H1 (cell line): Measurements from ENCODE around the gene POLE.

Source experiments
- CREB1 ChIP-seq: IDR thresholded peaks from 2 replicates; pipeline ENCODE4 v1.6.1; 2012; ENCODE audit warnings: inconsistent platforms
- CTCF ChIP-seq, 3 experiments: IDR thresholded peaks; 1 replicate in 2 of 3; 2 replicates in 1 of 3; pipeline versions ENCODE4 v1.5.1 to v1.6.1; 2011; ENCODE audit warnings: low read length in 3 of 3, mild to moderate bottlenecking in 3 of 3, inconsistent platforms in 2 of 3, low read depth in 1 of 3, moderate library complexity in 1 of 3; ENCODE audit not compliant: insufficient read depth in 1 of 3; ENCODE audit errors: control extremely low read depth in 1 of 3
- EZH2 ChIP-seq: fragments of 200-600 bp; sonication (generic); IDR thresholded peaks from 2 replicates; pipeline ENCODE4 v1.7.1; 2012; ENCODE audit warnings: low read depth, mild to moderate bottlenecking, moderate library complexity, low read length, inconsistent platforms; ENCODE audit not compliant: severe bottlenecking
- GTF2F1 ChIP-seq: IDR thresholded peaks from 2 replicates; pipeline ENCODE4 v1.6.1; 2012; ENCODE audit warnings: low read depth, low read length, improper control_type of control experiment, borderline replicate concordance
- JUN ChIP-seq: IDR thresholded peaks from 2 replicates; pipeline ENCODE4 v1.6.1; 2011; ENCODE audit warnings: low read depth, mild to moderate bottlenecking, improper control_type of control experiment, low read length
- JUND ChIP-seq: IDR thresholded peaks from 2 replicates; pipeline ENCODE4 v1.6.1; 2011; ENCODE audit warnings: mild to moderate bottlenecking, improper control_type of control experiment, low read length
- MAX ChIP-seq: IDR thresholded peaks from 2 replicates; pipeline ENCODE4 v1.6.1; 2012; ENCODE audit warnings: inconsistent platforms
- POLR2A ChIP-seq, 2 experiments: IDR thresholded peaks; 1 replicate in 1 of 2; 2 replicates in 1 of 2; pipeline ENCODE4 v1.6.1; 2011; ENCODE audit warnings: low read depth in 2 of 2, low read length in 2 of 2, mild to moderate bottlenecking in 2 of 2; ENCODE audit errors: control extremely low read depth in 1 of 2
- POLR2AphosphoS5 ChIP-seq: IDR thresholded peaks from 2 replicates; pipeline ENCODE4 v1.6.1; 2011; ENCODE audit warnings: low read depth, low read length
- RFX5 ChIP-seq: IDR thresholded peaks from 2 replicates; pipeline ENCODE4 v1.6.1; 2011; ENCODE audit warnings: low read depth, low read length, improper control_type of control experiment, borderline replicate concordance
- SAP30 ChIP-seq: fragments of 300-600 bp; sonication (generic); IDR thresholded peaks from 2 replicates; pipeline ENCODE4 v1.7.1; 2012; ENCODE audit warnings: low read length, moderate library complexity, mild to moderate bottlenecking, inconsistent platforms; ENCODE audit not compliant: insufficient read depth, insufficient replicate concordance
- SP1 ChIP-seq: IDR thresholded peaks from 2 replicates; pipeline ENCODE4 v1.6.1; 2011; ENCODE audit warnings: low read depth, low read length
- SP2 ChIP-seq: IDR thresholded peaks from 2 replicates; pipeline ENCODE4 v1.6.1; 2012; ENCODE audit warnings: mild to moderate bottlenecking, low read length, inconsistent platforms

DNA sequence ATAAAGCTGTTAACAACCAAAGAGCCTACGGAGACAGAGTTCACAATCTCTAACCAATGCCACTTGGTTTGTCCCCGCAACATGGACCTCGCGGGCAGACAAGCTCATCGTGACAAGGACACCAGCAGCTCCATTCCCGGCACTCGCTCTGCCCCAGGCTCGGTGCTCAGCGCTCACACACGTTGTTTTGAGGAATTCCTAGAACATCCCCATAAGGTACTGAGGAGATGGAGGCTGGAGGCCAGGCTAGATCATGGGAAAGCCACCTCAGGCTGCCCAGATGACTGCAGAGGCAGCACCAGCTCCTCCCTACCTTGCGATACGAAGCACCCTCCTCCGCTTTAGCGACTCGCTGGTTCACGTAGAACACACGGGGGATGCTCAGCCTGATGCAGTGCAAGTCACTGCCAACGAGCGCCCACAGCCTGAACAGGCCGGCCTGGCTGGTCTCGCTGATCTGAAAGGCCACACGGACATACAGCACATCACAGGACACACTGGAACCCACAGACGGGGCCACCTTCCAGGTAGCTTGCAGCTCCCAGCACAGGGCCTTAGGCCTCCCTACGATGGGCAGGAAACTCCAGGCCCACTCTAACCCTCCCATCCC lies 38.4 kb downstream of the POLE start:
- TF ChIP-seq JUN (no peak), CTCF (IDR thresholded peaks at IDR 0.05; ENCODE audit: control extremely low read depth in 1 of 3, insufficient read depth in 1 of 3, low read depth in 1 of 3, low read length in 3 of 3) (no peak), POLR2A (IDR thresholded peaks at IDR 0.05; ENCODE audit: control extremely low read depth in 1 of 2, low read depth in 2 of 2, low read length in 2 of 2) (no peak), POLR2AphosphoS5 (no peak), RFX5 (no peak), MAX (no peak), CREB1 (no peak), EZH2 (no peak), SAP30 (no peak), GTF2F1 (no peak), SP1 (no peak), SP2 (no peak), JUND (no peak)
